Mesodermal cell (in vitro differentiated cells): ENCODE data around the gene FAM43A.
A peak's percentile ranks its signal among the peaks of the same experiment; 100 is the strongest.

Experiments
- H3K27ac ChIP-seq: 2 replicates; pipeline ENCODE4 v1.7.0; 2013; ENCODE audit warnings: mild to moderate bottlenecking, low read depth, low read length, moderate library complexity; ENCODE audit not compliant: severe bottlenecking
- H3K36me3 ChIP-seq: 2 replicates; pipeline ENCODE4 v1.7.1; 2013; ENCODE audit warnings: mild to moderate bottlenecking, low read length, moderate library complexity; ENCODE audit not compliant: control insufficient read depth, insufficient read depth
- H3K4me1 ChIP-seq: one replicate; pipeline ENCODE4 v1.7.1; 2013; ENCODE audit warnings: mild to moderate bottlenecking, low read length; ENCODE audit not compliant: insufficient read depth, control insufficient read depth, poor library complexity, severe bottlenecking
- H3K4me3 ChIP-seq: 2 replicates; pipeline ENCODE4 v1.7.0; 2013; ENCODE audit warnings: low read length, control low read depth, mild to moderate bottlenecking; ENCODE audit not compliant: insufficient read depth, poor library complexity, severe bottlenecking; ENCODE audit errors: extremely low read depth
- H3K9me3 ChIP-seq: 2 replicates; pipeline ENCODE4 v1.7.1; 2013; ENCODE audit warnings: mild to moderate bottlenecking, low read length, moderate library complexity; ENCODE audit not compliant: control insufficient read depth
- WGBS, 2 experiments: methylation state at CpG; one replicate each; pipeline ENCODE4 v1.1.5; 2013; ENCODE audit warnings: missing lambda C conversion rate in 2 of 2; ENCODE audit not compliant: insufficient coverage in 2 of 2; 5-methylcytosine and 5-hydroxymethylcytosine counted together

The FAM43A gene

GRCh38 chr3:194658477-194659242, 27.0 kb upstream of the FAM43A start:
- Histone ChIP-seq H3K27ac (no peak overlapping the region), H3K4me3 (no peak overlapping the region), H3K36me3 (peaks cover 62% of the 10 kb centered on the region), H3K9me3 (no peaks in the 10 kb centered on the region), H3K4me1 (no peaks in the 10 kb centered on the region)
- 81 to 98% methylated on average over 4 to 5 of the region's 5 CpGs for WGBS, 2 experiments

DNA sequence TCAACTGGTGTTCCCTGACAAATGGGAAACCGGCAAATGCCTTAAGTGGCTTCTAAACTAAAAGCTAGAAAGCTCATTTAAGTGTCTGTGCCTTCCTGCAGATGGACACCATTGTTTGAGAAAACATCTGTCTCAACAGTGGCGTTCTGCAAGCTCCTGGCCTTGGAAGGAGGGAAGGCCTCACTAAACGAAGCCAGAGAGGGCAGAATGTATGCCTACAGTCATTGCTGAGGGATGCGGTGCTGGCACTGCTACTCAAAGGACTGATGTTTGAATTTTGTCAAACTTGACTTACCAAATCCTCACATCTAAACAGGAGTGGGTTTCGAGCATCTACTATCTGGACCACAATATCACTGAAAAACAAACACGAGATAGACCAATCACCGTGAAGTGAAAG, 25.9 kb upstream of the FAM43A start:
- WGBS, 2 experiments, result 92 to 94% methylated on average over 4 to 7 of the region's 7 CpGs

GRCh38 chr3:194661374-194661773, 24.3 kb upstream of the FAM43A start:
- Histone ChIP-seq H3K36me3 (peaks cover 73% of the 10 kb centered on the region), H3K4me3 (no peak overlapping the region), H3K9me3 (no peaks in the 10 kb centered on the region), H3K4me1 (no peaks in the 10 kb centered on the region), H3K27ac (no peak overlapping the region)
- 100% methylated on average over 2 of the region's 3 CpGs; no CpG with 5 or more reads in 1 of the 2 experiments for WGBS, 2 experiments

More for the DNA sequence above, 25.9 kb upstream of the FAM43A start:
- H3K27ac ChIP-seq, result no peak overlapping the region
- H3K36me3 ChIP-seq, result peaks cover 60% of the 10 kb centered on the region
- H3K9me3 ChIP-seq, result no peaks in the 10 kb centered on the region
- H3K4me1 ChIP-seq, result no peaks in the 10 kb centered on the region
- no peak overlapping the region for H3K4me3 ChIP-seq

GRCh38 chr3:194661946-194662345, 23.7 kb upstream of the FAM43A start:
- Histone ChIP-seq H3K27ac (no peak overlapping the region), H3K36me3 (peaks cover 77% of the 10 kb centered on the region), H3K4me3 (no peak overlapping the region), H3K9me3 (no peaks in the 10 kb centered on the region), H3K4me1 (no peaks in the 10 kb centered on the region)
- WGBS, 2 experiments, result 50% methylated on average over 2 of the region's 6 CpGs; no CpG with 5 or more reads in 1 of the 2 experiments

GRCh38 chr3:194664857-194665256, 20.8 kb upstream of the FAM43A start:
- Histone ChIP-seq H3K4me1 (no peaks in the 10 kb centered on the region), H3K36me3 (peaks cover 61% of the 10 kb centered on the region), H3K9me3 (no peaks in the 10 kb centered on the region), H3K27ac (no peak overlapping the region), H3K4me3 (no peak overlapping the region)
- 93 to 97% methylated on average over 2 to 5 of the region's 7 CpGs for WGBS, 2 experiments

DNA sequence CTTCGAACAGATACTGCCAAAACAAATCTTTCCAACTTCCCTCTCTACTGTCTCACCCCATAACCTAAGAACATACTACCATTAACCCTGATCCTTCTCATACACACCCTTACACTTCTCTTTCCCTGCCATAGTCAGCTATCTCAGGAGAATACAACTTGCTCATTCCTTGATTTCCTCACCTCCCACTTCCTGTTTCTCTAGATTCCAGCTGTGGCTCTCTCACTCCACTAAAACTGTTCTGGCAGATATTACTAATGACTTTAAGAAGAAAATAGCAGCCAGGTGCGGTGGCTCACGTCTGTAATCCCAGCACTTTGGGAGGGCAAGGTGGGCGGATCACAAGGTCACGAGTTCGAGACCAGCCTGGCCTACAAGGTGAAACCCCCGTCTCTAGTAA, 18.3 kb upstream of the FAM43A start:
- Histone ChIP-seq H3K27ac (no peak overlapping the region), H3K4me1 (no peaks in the 10 kb centered on the region), H3K36me3 (peaks cover 44% of the 10 kb centered on the region), H3K9me3 (no peaks in the 10 kb centered on the region), H3K4me3 (no peak overlapping the region)
- WGBS, 2 experiments, result 79% methylated on average over 7 of the region's 7 CpGs

DNA sequence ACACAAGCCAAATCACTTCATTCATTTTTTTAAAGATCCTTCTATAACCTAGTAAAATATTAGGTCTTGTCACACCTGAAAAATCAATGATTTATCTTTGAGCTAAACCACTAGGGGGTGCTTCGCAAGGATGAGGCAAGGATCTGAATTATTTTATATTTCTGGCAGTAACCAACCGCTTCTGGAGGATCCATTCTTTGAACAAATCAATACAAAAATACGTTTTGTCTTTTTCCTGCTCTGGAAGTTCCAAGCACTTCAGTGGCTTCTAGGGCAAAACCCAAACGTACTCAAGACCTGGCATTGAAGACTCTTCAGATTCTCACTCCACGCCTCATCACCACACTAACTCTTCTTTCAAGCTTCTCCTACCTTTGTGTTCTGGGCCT, 14.2 kb upstream of the FAM43A start:
- Histone ChIP-seq H3K36me3 (peaks cover 14% of the 10 kb centered on the region), H3K4me1 (no peaks in the 10 kb centered on the region), H3K27ac (peak overlapping the region; percentile 87), H3K4me3 (peak overlapping the region; percentile 99), H3K9me3 (no peaks in the 10 kb centered on the region)
- WGBS, 2 experiments, result 0% methylated on average over 3 to 4 of the region's 5 CpGs

DNA sequence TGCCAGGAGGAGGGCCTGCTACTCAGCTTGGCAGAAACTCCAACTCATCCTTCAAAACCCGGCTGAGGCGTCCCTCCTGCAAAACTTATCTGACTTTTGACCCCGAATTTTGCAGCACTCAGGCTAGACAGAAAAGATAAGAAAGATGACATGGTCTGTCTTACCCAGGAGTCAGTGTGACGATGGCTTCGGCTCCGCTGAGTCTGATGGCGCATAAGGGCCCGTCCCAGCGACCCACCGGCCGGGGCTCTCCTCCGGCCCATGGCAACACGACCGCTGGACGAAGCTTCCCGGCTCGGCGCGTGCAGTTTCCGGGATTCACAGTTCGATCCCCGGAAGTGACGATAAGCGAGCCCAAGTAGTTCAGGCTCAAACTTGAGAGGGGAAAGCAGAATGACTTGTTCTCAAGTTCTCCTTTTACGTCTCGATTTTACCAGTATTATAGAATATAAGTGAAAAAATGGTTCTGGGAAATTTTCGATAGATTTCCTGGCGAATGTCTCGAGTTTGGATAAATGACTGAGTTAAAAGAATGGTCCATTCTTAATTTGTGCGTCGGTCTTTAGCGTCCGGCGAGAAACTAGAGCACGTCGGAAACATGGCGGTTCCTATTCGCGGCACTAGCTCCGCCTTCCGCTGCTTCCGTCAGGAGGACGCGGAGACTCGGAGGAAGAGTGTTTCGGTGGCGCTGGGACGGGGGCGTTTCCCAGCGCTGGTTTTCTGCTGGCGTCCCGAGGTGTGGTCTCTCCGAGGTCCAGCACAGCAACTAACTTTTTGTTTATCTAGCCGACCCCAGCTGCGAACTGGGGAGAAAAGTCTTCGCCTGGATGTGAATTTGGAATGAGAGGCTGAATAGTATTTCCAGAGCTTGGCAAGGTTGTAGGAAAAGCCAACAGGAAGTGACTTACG, 13.5 kb upstream of the FAM43A start, which contains the start of gene LSG1:
TSS of gene LSG1 (minus strand) at position 292 of the 909 bp plus-strand sequence. CDS start at position 263, 29 bp downstream.
- Histone ChIP-seq H3K36me3 (peaks cover 10% of the 10 kb centered on the region), H3K4me1 (no peaks in the 10 kb centered on the region), H3K4me3 (peak within 1 kb of the TSS; percentile 99), H3K27ac (peak within 1 kb of the TSS; percentile 87), H3K9me3 (no peaks in the 10 kb centered on the region)
- WGBS, 2 experiments, result 0% methylated on average over 48 to 49 of the region's 57 CpGs

DNA sequence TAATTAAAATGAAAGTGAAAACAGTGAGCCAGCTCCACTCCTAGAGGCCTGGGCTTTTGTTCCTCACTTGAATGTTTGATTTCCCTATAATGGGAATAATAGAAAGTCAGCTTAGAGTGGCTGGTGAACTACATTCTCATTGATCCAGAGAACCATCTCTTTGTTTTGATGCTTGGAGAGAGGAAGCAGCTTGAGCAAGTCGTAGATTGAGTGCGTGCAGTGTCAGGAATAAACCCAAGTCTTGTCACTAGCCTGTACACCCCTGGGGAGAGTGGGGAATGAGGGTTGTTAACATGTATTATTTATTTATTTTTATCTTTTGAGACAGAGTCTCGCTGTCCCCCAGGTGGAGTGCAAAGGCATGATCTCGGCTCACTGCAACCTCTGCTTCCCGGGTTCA, 12.8 kb upstream of the FAM43A start:
- Histone ChIP-seq H3K4me3 (peak overlapping the region; percentile 99), H3K4me1 (no peaks in the 10 kb centered on the region), H3K36me3 (peaks cover 10% of the 10 kb centered on the region), H3K9me3 (no peaks in the 10 kb centered on the region), H3K27ac (no peak overlapping the region)
- WGBS, 2 experiments, result 61% methylated on average over 4 of the region's 5 CpGs; no CpG with 5 or more reads in 1 of the 2 experiments

- Histone ChIP-seq H3K27ac (no peak overlapping the region), H3K4me3 (no peak overlapping the region), H3K9me3 (no peaks in the 10 kb centered on the region), H3K4me1 (no peaks in the 10 kb centered on the region), H3K36me3 (peaks cover 2% of the 10 kb centered on the region)
- WGBS, 2 experiments, result 73 to 82% methylated on average over 1 to 3 of the region's 3 CpGs
Observed at GRCh38 chr3:194673761-194674160, 11.9 kb upstream of the FAM43A start.
